PFSK-1 (cell line): ENCODE measurements around the gene JAM2.

Experiments used
- POLR2AphosphoS5 ChIP-seq: IDR thresholded peaks from 2 replicates; pipeline ENCODE4 v1.6.1; 2012; ENCODE audit warnings: low read depth, mild to moderate bottlenecking, control low read depth, low read length, moderate library complexity
- SIN3A ChIP-seq: IDR thresholded peaks from 2 replicates; pipeline ENCODE4 v1.6.1; 2012; ENCODE audit warnings: mild to moderate bottlenecking, low read length, moderate library complexity, borderline replicate concordance; ENCODE audit not compliant: insufficient read depth
- TAF1 ChIP-seq: IDR thresholded peaks from 2 replicates; pipeline ENCODE4 v1.6.1; 2012; ENCODE audit warnings: low read length, control low read depth, borderline replicate concordance; ENCODE audit not compliant: insufficient read depth

DNA sequence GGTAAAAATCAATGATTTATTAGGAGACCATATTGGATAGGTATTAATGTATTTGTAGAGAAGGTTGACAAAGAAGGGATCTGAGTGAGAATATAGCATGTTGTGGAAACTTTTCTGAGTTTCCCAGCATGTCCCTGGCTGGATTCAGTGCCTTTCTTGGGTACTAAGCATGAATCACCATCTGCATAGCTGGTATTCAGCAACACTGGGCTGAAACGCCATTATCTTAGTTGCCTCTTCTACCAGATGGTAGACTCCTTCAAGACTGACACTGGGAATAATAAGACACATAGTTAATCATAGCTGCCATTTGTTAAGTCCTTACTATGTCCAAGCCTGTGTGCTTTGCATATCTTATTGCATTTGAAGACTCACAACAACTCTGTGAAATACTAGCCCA, 50.2 kb downstream of the JAM2 start:
- no peak for TF ChIP-seq TAF1
- no peak for TF ChIP-seq SIN3A
- TF ChIP-seq POLR2AphosphoS5 = no peak
